ENCODE measurements around the gene DLG2. TPM values are rescaled to one million over a fixed set of nuclear protein-coding genes. Genes with fewer than 3 reads are reported as not detected.

The DLG2 gene
- total RNA-seq, 1 experiment from 2014 or later, result 12.1 TPM

- peaks cover 12% of the 10 kb centered on the region for H3K4me1 ChIP-seq
- peak in 1 of 2 experiments; percentile 24 for DNase-seq
- H3K4me3 ChIP-seq, result no peak overlapping the region
- no peaks in the 10 kb centered on the region for H3K9me3 ChIP-seq (replicated peaks)
- H3K27me3 ChIP-seq, result no peaks in the 10 kb centered on the region
- no peaks in the 10 kb centered on the region for H3K36me3 ChIP-seq
- H3K27ac ChIP-seq, result peak overlapping the region; percentile 24; the same call in 1 of the 2 replicates
Observed at GRCh38 chr11:84140386-84141169, 1486.6 kb downstream of the DLG2 start.

GRCh38 chr11:84137960-84138359, 1489.2 kb downstream of the DLG2 start:
- no peak for DNase-seq
- H3K4me3 ChIP-seq, result no peak overlapping the region
- no peaks in the 10 kb centered on the region for H3K9me3 ChIP-seq (replicated peaks)
- no peak overlapping the region for H3K27ac ChIP-seq
- H3K27me3 ChIP-seq, result no peaks in the 10 kb centered on the region
- peaks cover 12% of the 10 kb centered on the region for H3K4me1 ChIP-seq
- no peaks in the 10 kb centered on the region for H3K36me3 ChIP-seq

GRCh38 chr11:84137505-84137904, 1489.6 kb downstream of the DLG2 start:
- Histone ChIP-seq H3K4me1 (peaks cover 12% of the 10 kb centered on the region), H3K4me3 (no peak overlapping the region), H3K27ac (no peak overlapping the region), H3K36me3 (no peaks in the 10 kb centered on the region), H3K27me3 (no peaks in the 10 kb centered on the region), H3K9me3 (replicated peaks) (no peaks in the 10 kb centered on the region)
- no peak for DNase-seq

- no peak overlapping the region for H3K4me3 ChIP-seq
- H3K4me1 ChIP-seq, result peaks cover 12% of the 10 kb centered on the region
- H3K36me3 ChIP-seq, result no peaks in the 10 kb centered on the region
- DNase-seq, result peak in 1 of 2 experiments; percentile 25
- H3K27ac ChIP-seq, result no peak overlapping the region
- H3K9me3 ChIP-seq (replicated peaks), result no peaks in the 10 kb centered on the region
- H3K27me3 ChIP-seq, result no peaks in the 10 kb centered on the region
Observed at GRCh38 chr11:84136926-84137325, 1490.2 kb downstream of the DLG2 start.

GRCh38 chr11:84130646-84131427, 1496.3 kb downstream of the DLG2 start:
- peak; percentile 9 to 55 for DNase-seq
- no peaks in the 10 kb centered on the region for H3K27me3 ChIP-seq
- no peaks in the 10 kb centered on the region for H3K36me3 ChIP-seq
- no peaks in the 10 kb centered on the region; the same call in 1 of the 2 replicates for H3K9me3 ChIP-seq (replicated peaks)
- no peak overlapping the region for H3K27ac ChIP-seq
- H3K4me3 ChIP-seq, result no peak overlapping the region
- H3K4me1 ChIP-seq, result peaks cover 11% of the 10 kb centered on the region

GRCh38 chr11:84129961-84130576, 1497.1 kb downstream of the DLG2 start:
- H3K4me1 ChIP-seq, result peaks cover 11% of the 10 kb centered on the region
- H3K4me3 ChIP-seq, result no peak overlapping the region
- H3K36me3 ChIP-seq, result no peaks in the 10 kb centered on the region
- no peaks in the 10 kb centered on the region; the same call in 1 of the 2 replicates for H3K9me3 ChIP-seq (replicated peaks)
- no peak overlapping the region for H3K27ac ChIP-seq
- no peaks in the 10 kb centered on the region for H3K27me3 ChIP-seq
- DNase-seq, result no peak

- H3K9me3 ChIP-seq (replicated peaks), result no peaks in the 10 kb centered on the region; the same call in 1 of the 2 replicates
- H3K4me3 ChIP-seq, result no peak overlapping the region
- H3K36me3 ChIP-seq, result no peaks in the 10 kb centered on the region
- peaks cover 11% of the 10 kb centered on the region for H3K4me1 ChIP-seq
- no peak for DNase-seq
- H3K27me3 ChIP-seq, result no peaks in the 10 kb centered on the region
- no peak overlapping the region for H3K27ac ChIP-seq
Observed at GRCh38 chr11:84128840-84129239, 1498.3 kb downstream of the DLG2 start.

GRCh38 chr11:84117394-84117793, 1509.8 kb downstream of the DLG2 start:
- H3K9me3 ChIP-seq (replicated peaks), result no peaks in the 10 kb centered on the region
- H3K27me3 ChIP-seq, result no peaks in the 10 kb centered on the region
- H3K4me1 ChIP-seq, result no peaks in the 10 kb centered on the region
- DNase-seq, result peak in 1 of 2 experiments; percentile 13
- H3K36me3 ChIP-seq, result no peaks in the 10 kb centered on the region
- H3K27ac ChIP-seq, result no peak overlapping the region
- no peak overlapping the region for H3K4me3 ChIP-seq

- Histone ChIP-seq H3K9me3 (replicated peaks) (no peaks in the 10 kb centered on the region), H3K27ac (no peak overlapping the region), H3K4me1 (no peaks in the 10 kb centered on the region), H3K4me3 (no peak overlapping the region), H3K27me3 (no peaks in the 10 kb centered on the region), H3K36me3 (no peaks in the 10 kb centered on the region)
- no peak for DNase-seq
Observed at GRCh38 chr11:84106541-84106940, 1520.6 kb downstream of the DLG2 start.

- no peaks in the 10 kb centered on the region for H3K27me3 ChIP-seq
- no peaks in the 10 kb centered on the region for H3K36me3 ChIP-seq
- no peak overlapping the region for H3K4me3 ChIP-seq
- no peaks in the 10 kb centered on the region for H3K9me3 ChIP-seq (replicated peaks)
- no peak overlapping the region for H3K27ac ChIP-seq
- H3K4me1 ChIP-seq, result no peaks in the 10 kb centered on the region
- no peak for DNase-seq
Observed at GRCh38 chr11:84105148-84105547, 1522.0 kb downstream of the DLG2 start.

- Histone ChIP-seq H3K4me3 (no peak overlapping the region), H3K4me1 (no peaks in the 10 kb centered on the region; the same call in 1 of the 2 replicates), H3K27me3 (no peaks in the 10 kb centered on the region), H3K9me3 (replicated peaks) (no peaks in the 10 kb centered on the region), H3K36me3 (no peaks in the 10 kb centered on the region), H3K27ac (no peak overlapping the region)
- DNase-seq, result no peak
Observed at GRCh38 chr11:84103096-84103495, 1524.0 kb downstream of the DLG2 start.

GRCh38 chr11:84097186-84097585, 1530.0 kb downstream of the DLG2 start:
- Histone ChIP-seq H3K36me3 (no peaks in the 10 kb centered on the region), H3K9me3 (replicated peaks) (no peaks in the 10 kb centered on the region), H3K4me3 (no peak overlapping the region), H3K27ac (no peak overlapping the region), H3K27me3 (no peaks in the 10 kb centered on the region), H3K4me1 (no peaks in the 10 kb centered on the region; the same call in 1 of the 2 replicates)
- no peak for DNase-seq

GRCh38 chr11:84091212-84091986, 1535.7 kb downstream of the DLG2 start:
- H3K27me3 ChIP-seq, result no peaks in the 10 kb centered on the region
- H3K4me1 ChIP-seq, result no peaks in the 10 kb centered on the region
- H3K4me3 ChIP-seq, result no peak overlapping the region
- DNase-seq, result no peak
- H3K9me3 ChIP-seq (replicated peaks), result no peaks in the 10 kb centered on the region
- H3K27ac ChIP-seq, result no peak overlapping the region
- H3K36me3 ChIP-seq, result no peaks in the 10 kb centered on the region

Measured in SJCRH30 (cell line).